B cell (primary cell): ENCODE results near the gene SUMF2. TPM values are rescaled to one million over a fixed set of nuclear protein-coding genes. Genes with fewer than 3 reads are reported as not detected.

Experiments used
- ATAC-seq: fragments of 200-7000 bp; cut with Tn5 transposase; one replicate; pipeline ENCODE4 v1.10.0; 2021; ENCODE audit warnings: low read depth, mild to moderate bottlenecking, moderate number of reproducible peaks, moderate library complexity
- CTCF ChIA-PET: fragments of 350-600 bp; sonication (Branson Sonifier 250); formaldehyde crosslinking; loops from one replicate; lab custom pipeline; 2021; ENCODE audit warnings: antibody characterized with exemption, inconsistent platforms; lab: Charles Lee
- POLR2A ChIA-PET: fragments of 350-600 bp; sonication (Branson Sonifier 250); formaldehyde crosslinking; loops from one replicate; lab custom pipeline; 2021; ENCODE audit warnings: antibody characterized with exemption; lab: Charles Lee
- DNase-seq: peaks from one replicate; pipeline ENCODE4 v3.0.0; 2013
- H2AFZ ChIP-seq: 2 replicates; pipeline ENCODE4 v1.6.1; 2012; ENCODE audit warnings: mild to moderate bottlenecking, low read depth, low read length; ENCODE audit not compliant: insufficient read depth, poor library complexity, severe bottlenecking
- H3K27ac ChIP-seq, 2 donors: 1 replicate in 1 of 2; 2 replicates in 1 of 2; pipeline ENCODE4 v1.5.1; 2012 to 2013; ENCODE audit warnings: low read length in 2 of 2, mild to moderate bottlenecking in 2 of 2, moderate library complexity in 1 of 2
- H3K27me3 ChIP-seq, 4 experiments: fragments of 200-600 bp in 1 of 4; sonication (generic) in 1 of 4; replicated peaks in 1 of 4; 1 replicate in 2 of 4; 2 replicates in 2 of 4; pipeline versions ENCODE4 v1.6.1 to v1.7.0; 2013 to 2016; ENCODE audit warnings: low read length in 3 of 4, mild to moderate bottlenecking in 2 of 4, mixed read lengths in 1 of 4, moderate library complexity in 1 of 4; ENCODE audit not compliant: insufficient read depth in 4 of 4, control insufficient read depth in 3 of 4; ENCODE audit errors: control extremely low read depth in 1 of 4
- H3K36me3 ChIP-seq, 2 experiments: replicated peaks in 1 of 2; 1 replicate in 1 of 2; 2 replicates in 1 of 2; pipeline versions ENCODE4 v1.6.1 to v1.7.1; 2013; ENCODE audit warnings: low read length in 1 of 2; ENCODE audit not compliant: insufficient read depth in 2 of 2, control insufficient read depth in 1 of 2; ENCODE audit errors: control extremely low read depth in 1 of 2, extremely low read depth in 1 of 2
- H3K4me1 ChIP-seq, 2 donors: fragments of 200-600 bp in 1 of 2; sonication (generic) in 1 of 2; 1 replicate in 1 of 2; 2 replicates in 1 of 2; pipeline versions ENCODE4 v1.5.1 to v1.6.1; 2013 to 2017; ENCODE audit warnings: low read length in 2 of 2; ENCODE audit not compliant: control insufficient read depth in 2 of 2, insufficient read depth in 2 of 2
- H3K4me2 ChIP-seq: replicated peaks from 2 replicates; pipeline ENCODE3; 2012; ENCODE audit warnings: mild to moderate bottlenecking, low read depth, low read length; ENCODE audit not compliant: poor library complexity, severe bottlenecking
- H3K4me3 ChIP-seq, 5 experiments: fragments of 200-600 bp in 1 of 5; sonication (generic) in 1 of 5; 1 replicate in 3 of 5; 2 replicates in 2 of 5; pipeline versions ENCODE4 v1.5.1 to v1.7.0; 2011 to 2016; ENCODE audit warnings: low read length in 4 of 5, mild to moderate bottlenecking in 4 of 5, low read depth in 2 of 5, control low read depth in 1 of 5, moderate library complexity in 1 of 5; ENCODE audit not compliant: insufficient read depth in 1 of 5; ENCODE audit errors: control extremely low read depth in 1 of 5, extremely low read depth in 1 of 5
- H3K79me2 ChIP-seq: fragments of 200-600 bp; sonication (generic); one replicate; pipeline ENCODE4 v1.6.0; 2016; ENCODE audit warnings: low read length; ENCODE audit not compliant: control insufficient read depth, insufficient read depth
- H3K9ac ChIP-seq: fragments of 200-600 bp; sonication (generic); 2 replicates; pipeline ENCODE4 v1.6.1; 2017; ENCODE audit warnings: mild to moderate bottlenecking, low read length, moderate library complexity
- H3K9me3 ChIP-seq, 3 donors: one replicate each; pipeline versions ENCODE4 v1.6.1 to v1.7.1; 2013; ENCODE audit warnings: low read length in 2 of 3; ENCODE audit not compliant: control insufficient read depth in 2 of 3, insufficient read depth in 1 of 3; ENCODE audit errors: control extremely low read depth in 1 of 3
- H4K20me1 ChIP-seq: 2 replicates; pipeline ENCODE4 v1.6.0; 2012; ENCODE audit warnings: mild to moderate bottlenecking, low read length; ENCODE audit not compliant: insufficient read depth, control insufficient read depth, poor library complexity, severe bottlenecking
- H3K27ac Mint-ChIP-seq: one replicate; pipeline ENCODE4 v1.8.0; 2021; ENCODE audit warnings: mixed read lengths
- H3K27me3 Mint-ChIP-seq: one replicate; pipeline ENCODE4 v1.8.0; 2021; ENCODE audit warnings: mixed read lengths
- H3K4me1 Mint-ChIP-seq: one replicate; pipeline ENCODE4 v1.8.0; 2021; ENCODE audit warnings: mixed read lengths
- H3K4me3 Mint-ChIP-seq: one replicate; pipeline ENCODE4 v1.8.0; 2021; ENCODE audit warnings: mixed read lengths
- H3K9me3 Mint-ChIP-seq: one replicate; pipeline ENCODE4 v1.8.0; 2022; ENCODE audit warnings: mixed read lengths; ENCODE audit not compliant: insufficient read depth
- CTCF ChIP-seq: fragments of 200-600 bp; IDR thresholded peaks from one replicate; pipeline ENCODE4 v1.8.0; 2022; ENCODE audit warnings: antibody characterized with exemption, mild to moderate bottlenecking
- EZH2 ChIP-seq: IDR thresholded peaks from 2 replicates; pipeline ENCODE4 v1.6.1; 2012; ENCODE audit warnings: borderline replicate concordance, low read depth, mild to moderate bottlenecking, moderate library complexity, low read length; ENCODE audit not compliant: insufficient read depth, poor library complexity, severe bottlenecking
- WGBS: methylation state at CpG from one replicate; pipeline ENCODE4 v1.1.5; 2013; ENCODE audit warnings: missing lambda C conversion rate; ENCODE audit not compliant: insufficient coverage; 5-methylcytosine and 5-hydroxymethylcytosine counted together
- intact Hi-C: fragments of 100-400 bp; cut with micrococcal nuclease; formaldehyde crosslinking; loops from one replicate; pipeline ENCODE4 v1.10.0; 2022
- polyA plus RNA-seq: library from polyadenylated mRNA; depleted of rRNA; stranded (reverse); fragments of >200 nt; gene quantifications from 2 replicates; pipeline ENCODE4 v1.2.3, GENCODE V29; 2012
- total RNA-seq, 2 donors: library from RNA; stranded (reverse); fragments of 120-200 nt in 1 of 2; gene quantifications; 1 replicate in 1 of 2; 2 replicates in 1 of 2; pipeline versions ENCODE4 v1.2.3 to v1.2.4, GENCODE V29; 2013 to 2022

Gene SUMF2
- total and polyA plus RNA-seq, 2 donors (not counting 1 experiment from before 2014, with no cell fraction given): 101 to 115 TPM

GRCh38 chr7:56106108-56107073, 42.3 kb downstream of the SUMF2 start, which contains the start of gene CHCHD2:
CHCHD2 (minus strand) TSS chr7:56106476; CDS start chr7:56106413, 63 bp downstream.
- peaks cover 0 to 6% (median 0%) of the 10 kb centered on the region in 3 donors for H3K9me3 ChIP-seq
- peaks cover 6% of the 10 kb centered on the region for H4K20me1 ChIP-seq
- H3K27ac ChIP-seq: peak within 1 kb of the TSS; percentile 77 to 89
- Mint-ChIP-seq H3K27me3 (peaks cover 3% of the 10 kb centered on the region), H3K4me1 (peaks cover 36% of the 10 kb centered on the region), H3K4me3 (peak within 1 kb of the TSS; percentile 99), H3K9me3 (no peaks in the 10 kb centered on the region), H3K27ac (peak within 1 kb of the TSS; percentile 98)
- H3K4me3 ChIP-seq: peak within 1 kb of the TSS; percentile 75 to 99 (median 87)
- peaks cover 17 to 22% of the 10 kb centered on the region in 2 donors for H3K4me1 ChIP-seq
- CTCF ChIA-PET: interaction anchor here (0.8 to 1.1 kb wide), 2 partner anchors 32 to 740 kb away, joined by 3 read pairs; no protein-coding TSS in a partner anchor
- peak within 1 kb of the TSS; percentile 84 for H3K9ac ChIP-seq
- peak within 1 kb of the TSS; percentile 85 for H3K4me2 ChIP-seq
- peak within 1 kb of the TSS; percentile 86 for H2AFZ ChIP-seq
- peaks cover 8 to 25% of the 10 kb centered on the region in 2 experiments for H3K36me3 ChIP-seq
- POLR2A ChIA-PET: interaction anchor here (1.0 to 1.5 kb wide), 3 partner anchors 42 to 1347 kb away, joined by 3 to 7 read pairs (median 4); partner anchors contain the start of gene SEC61G
- ATAC-seq (peak; percentile 99), DNase-seq (peak; percentile 97)
- WGBS: under 1% methylated on average over 53 of the region's 57 CpGs
- peaks cover 29% of the 10 kb centered on the region for H3K79me2 ChIP-seq
- intact Hi-C loops: loop anchor here (1.0 to 2.0 kb wide), 5 partner anchors 41 to 1347 kb away; partner anchors contain the start of genes CCT6A, MRPS17, PSPH and SEC61G
- H3K27me3 ChIP-seq: peaks cover 0 to 3% (median 0%) of the 10 kb centered on the region in 4 experiments
- no peak for TF ChIP-seq EZH2
- TF ChIP-seq CTCF: no peak
